ENCODE results near the gene CTF1. TPM values are rescaled to one million over a fixed set of nuclear protein-coding genes. Genes with fewer than 3 reads are reported as not detected.

CTF1 gene
- total and polyA plus RNA-seq, 10 of the 15 experiments (the other 5 are each of a cell fraction or from before 2014, with no cell fraction given), result 0.04 to 0.46 (median 0.11) TPM; not detected in 3

GRCh38 chr16:30874821-30875717, 21.3 kb upstream of the CTF1 start (continued):
- TF ChIP-seq USF2 (IDR thresholded peaks at IDR 0.05; ENCODE audit: borderline replicate concordance, low read depth, low read length) (no peak), NR2C1 (IDR thresholded peaks at IDR 0.05) (peak; percentile 77), E4F1 (IDR thresholded peaks at IDR 0.05; ENCODE audit: borderline replicate concordance, partially characterized antibody) (no peak), ELK1 (IDR thresholded peaks at IDR 0.05; ENCODE audit: low read depth, low read length) (peak; percentile 94), TCF3 (IDR thresholded peaks at IDR 0.05; ENCODE audit: borderline replicate concordance, insufficient read depth, low read depth, low read length) (peak; percentile 58; the same call in 1 of the 2 replicates), BMI1 (IDR thresholded peaks at IDR 0.05; ENCODE audit: borderline replicate concordance) (no peak), WRNIP1 (IDR thresholded peaks at IDR 0.05; ENCODE audit: borderline replicate concordance, low read depth, low read length) (0 out of 2 replicates have a peak, but pooled peaks have one; percentile 17), IRF3 (IDR thresholded peaks at IDR 0.05) (no peak), TBL1XR1 (IDR thresholded peaks at IDR 0.05; ENCODE audit: low read depth, low read length) (no peak), YY1 (IDR thresholded peaks at IDR 0.05; ENCODE audit: low read depth, low read length) (peak; percentile 77), HDAC2 (IDR thresholded peaks at IDR 0.05) (0 out of 2 replicates have a peak, but pooled peaks have one; percentile 81), YBX1 (IDR thresholded peaks at IDR 0.05) (no peak), CREB1 (IDR thresholded peaks at IDR 0.05; ENCODE audit: low read depth) (peak; percentile 58; the same call in 1 of the 2 replicates), SIN3A (IDR thresholded peaks at IDR 0.05; ENCODE audit: low read depth, low read length) (peak; percentile 82; the same call in 1 of the 2 replicates), CHD2 (IDR thresholded peaks at IDR 0.05; ENCODE audit: borderline replicate concordance, low read depth, low read length) (0 out of 2 replicates have a peak, but pooled peaks have one; percentile 8), SPI1 (IDR thresholded peaks at IDR 0.05; ENCODE audit: borderline replicate concordance, insufficient read depth, low read depth, low read length) (peak; percentile 4; the same call in 1 of the 2 replicates), RBBP5 (conservative IDR thresholded peaks at IDR 0.05) (no peak), ZBTB33 (IDR thresholded peaks at IDR 0.05) (no peak), IKZF1 (conservative IDR thresholded peaks at IDR 0.05) (peak; percentile 85), GABPA (IDR thresholded peaks at IDR 0.05; ENCODE audit: low read depth) (peak; percentile 87)

Measured in GM12878 (cell line).